GM12891 (cell line): ENCODE results near the gene CDH4.

Experiments
- POLR2A ChIP-seq: IDR thresholded peaks from 2 replicates; pipeline ENCODE4 v1.6.1; 2011; ENCODE audit warnings: low read depth, low read length, control low read depth
- SPI1 ChIP-seq: IDR thresholded peaks from 2 replicates; pipeline ENCODE4 v1.6.1; 2011; ENCODE audit warnings: low read depth, low read length, control low read depth

- no peak for TF ChIP-seq SPI1
- no peak for TF ChIP-seq POLR2A
Observed at GRCh38 chr20:61727761-61728160, 475.7 kb downstream of the CDH4 start.
